Parathyroid adenoma (tissue), 2 donors: ENCODE measurements around the gene DSE.

Experiments
- H2AFZ ChIP-seq: fragments of 300-600 bp; sonication (generic); one replicate; pipeline ENCODE4 v1.7.0; 2017; ENCODE audit warnings: antibody characterized with exemption, mild to moderate bottlenecking
- H3K27ac ChIP-seq: fragments of 300-600 bp; sonication (generic); one replicate; pipeline ENCODE4 v1.7.0; 2017
- H3K27me3 ChIP-seq: fragments of 300-600 bp; sonication (generic); one replicate; pipeline ENCODE4 v1.7.0; 2017; ENCODE audit warnings: low read length; ENCODE audit not compliant: control insufficient read depth, insufficient read depth
- H3K36me3 ChIP-seq: fragments of 300-600 bp; sonication (generic); one replicate; pipeline ENCODE4 v1.7.0; 2017; ENCODE audit warnings: low read length; ENCODE audit not compliant: control insufficient read depth, insufficient read depth
- H3K4me1 ChIP-seq: fragments of 300-600 bp; sonication (generic); one replicate; pipeline ENCODE4 v1.7.0; 2017; ENCODE audit warnings: control low read depth
- H3K4me2 ChIP-seq: fragments of 300-600 bp; sonication (generic); one replicate; pipeline ENCODE4 v1.7.0; 2017; ENCODE audit warnings: low read length
- H3K4me3 ChIP-seq: fragments of 300-600 bp; sonication (generic); one replicate; pipeline ENCODE4 v1.7.0; 2017; ENCODE audit warnings: low read depth, low read length
- H3K79me2 ChIP-seq: fragments of 300-600 bp; sonication (generic); one replicate; pipeline ENCODE4 v1.7.0; 2017; ENCODE audit warnings: control low read depth
- H3K9ac ChIP-seq: fragments of 300-600 bp; sonication (generic); one replicate; pipeline ENCODE4 v1.7.0; 2017; ENCODE audit warnings: mild to moderate bottlenecking
- H3K9me3 ChIP-seq: fragments of 300-600 bp; sonication (generic); one replicate; pipeline ENCODE4 v1.7.0; 2017; ENCODE audit warnings: low read length; ENCODE audit not compliant: control insufficient read depth
- CTCF ChIP-seq: fragments of 300-600 bp; sonication (generic); IDR thresholded peaks from one replicate; pipeline ENCODE4 v1.7.0; 2017; ENCODE audit warnings: antibody characterized with exemption, mild to moderate bottlenecking
- donor health status: primary hyperparathyroidism.

DSE gene

GRCh38 chr6:116403205-116403604 lies 32.5 kb downstream of the DSE start:
- no peaks in the 10 kb centered on the region for H3K27me3 ChIP-seq
- no peaks in the 10 kb centered on the region for H3K9me3 ChIP-seq
- no peak overlapping the region for H3K4me3 ChIP-seq
- peaks cover 3% of the 10 kb centered on the region for H3K4me1 ChIP-seq
- H2AFZ ChIP-seq, result no peak overlapping the region
- peaks cover 4% of the 10 kb centered on the region for H3K79me2 ChIP-seq
- no peak overlapping the region for H3K9ac ChIP-seq
- TF ChIP-seq CTCF, result no peak
- no peaks in the 10 kb centered on the region for H3K36me3 ChIP-seq
- no peak overlapping the region for H3K4me2 ChIP-seq
- no peak overlapping the region for H3K27ac ChIP-seq

GRCh38 chr6:116404696-116405095 lies 33.9 kb downstream of the DSE start:
- H2AFZ ChIP-seq, result no peak overlapping the region
- no peak for TF ChIP-seq CTCF
- H3K79me2 ChIP-seq, result peaks cover 4% of the 10 kb centered on the region
- no peaks in the 10 kb centered on the region for H3K27me3 ChIP-seq
- H3K4me1 ChIP-seq, result peaks cover 7% of the 10 kb centered on the region
- no peaks in the 10 kb centered on the region for H3K36me3 ChIP-seq
- no peak overlapping the region for H3K4me3 ChIP-seq
- H3K27ac ChIP-seq, result no peak overlapping the region
- H3K9ac ChIP-seq, result no peak overlapping the region
- H3K4me2 ChIP-seq, result no peak overlapping the region
- no peaks in the 10 kb centered on the region for H3K9me3 ChIP-seq

- H3K4me3 ChIP-seq, result no peak overlapping the region
- H3K36me3 ChIP-seq, result no peaks in the 10 kb centered on the region
- TF ChIP-seq CTCF, result no peak
- no peak overlapping the region for H3K4me2 ChIP-seq
- no peaks in the 10 kb centered on the region for H3K9me3 ChIP-seq
- H3K27me3 ChIP-seq, result no peaks in the 10 kb centered on the region
- H2AFZ ChIP-seq, result peak overlapping the region; percentile 34
- H3K9ac ChIP-seq, result no peak overlapping the region
- peaks cover 4% of the 10 kb centered on the region for H3K79me2 ChIP-seq
- peaks cover 7% of the 10 kb centered on the region for H3K4me1 ChIP-seq
- H3K27ac ChIP-seq, result no peak overlapping the region
These were observed 34.4 kb downstream of the DSE start for GRCh38 chr6:116405138-116405537.

GRCh38 chr6:116405652-116406356 lies 35.1 kb downstream of the DSE start:
- Histone ChIP-seq H3K27me3 (no peaks in the 10 kb centered on the region), H3K4me3 (no peak overlapping the region), H3K4me2 (no peak overlapping the region), H3K79me2 (peaks cover 6% of the 10 kb centered on the region), H3K9me3 (no peaks in the 10 kb centered on the region), H3K9ac (no peak overlapping the region), H3K27ac (no peak overlapping the region), H3K36me3 (no peaks in the 10 kb centered on the region), H3K4me1 (peaks cover 8% of the 10 kb centered on the region), H2AFZ (peak overlapping the region; percentile 19)
- TF ChIP-seq CTCF, result no peak

- Histone ChIP-seq H3K4me3 (no peak overlapping the region), H2AFZ (no peak overlapping the region), H3K27me3 (no peaks in the 10 kb centered on the region), H3K79me2 (peaks cover 6% of the 10 kb centered on the region), H3K9ac (no peak overlapping the region), H3K36me3 (no peaks in the 10 kb centered on the region), H3K4me2 (no peak overlapping the region), H3K27ac (no peak overlapping the region), H3K9me3 (no peaks in the 10 kb centered on the region), H3K4me1 (peaks cover 18% of the 10 kb centered on the region)
- TF ChIP-seq CTCF, result no peak
These were observed 36.1 kb downstream of the DSE start for GRCh38 chr6:116406678-116407345.
